Measurements from ENCODE around the gene ORM1.

The ORM1 gene

DNA sequence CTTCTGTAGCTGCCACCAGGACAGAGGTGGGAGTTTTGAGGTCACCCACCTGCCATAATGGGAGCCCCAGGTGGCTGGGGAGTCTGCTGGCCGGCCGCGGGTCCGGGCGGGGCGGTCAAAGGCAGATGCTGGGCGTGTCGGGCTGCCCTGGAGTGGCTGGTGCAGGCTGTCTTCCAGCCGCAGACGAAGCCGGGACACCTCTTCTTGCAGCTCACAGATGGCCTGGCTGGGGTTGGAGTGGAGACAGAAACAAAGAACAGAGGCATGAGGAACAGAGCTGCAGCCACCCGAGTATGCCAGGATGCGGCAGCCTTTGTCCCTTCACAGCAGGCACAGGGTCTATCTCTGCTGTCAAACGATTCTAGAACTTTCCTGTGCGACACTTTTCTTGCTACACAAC, 24.8 kb downstream of the ORM1 start:
- TF ChIP-seq, protein P1, sequence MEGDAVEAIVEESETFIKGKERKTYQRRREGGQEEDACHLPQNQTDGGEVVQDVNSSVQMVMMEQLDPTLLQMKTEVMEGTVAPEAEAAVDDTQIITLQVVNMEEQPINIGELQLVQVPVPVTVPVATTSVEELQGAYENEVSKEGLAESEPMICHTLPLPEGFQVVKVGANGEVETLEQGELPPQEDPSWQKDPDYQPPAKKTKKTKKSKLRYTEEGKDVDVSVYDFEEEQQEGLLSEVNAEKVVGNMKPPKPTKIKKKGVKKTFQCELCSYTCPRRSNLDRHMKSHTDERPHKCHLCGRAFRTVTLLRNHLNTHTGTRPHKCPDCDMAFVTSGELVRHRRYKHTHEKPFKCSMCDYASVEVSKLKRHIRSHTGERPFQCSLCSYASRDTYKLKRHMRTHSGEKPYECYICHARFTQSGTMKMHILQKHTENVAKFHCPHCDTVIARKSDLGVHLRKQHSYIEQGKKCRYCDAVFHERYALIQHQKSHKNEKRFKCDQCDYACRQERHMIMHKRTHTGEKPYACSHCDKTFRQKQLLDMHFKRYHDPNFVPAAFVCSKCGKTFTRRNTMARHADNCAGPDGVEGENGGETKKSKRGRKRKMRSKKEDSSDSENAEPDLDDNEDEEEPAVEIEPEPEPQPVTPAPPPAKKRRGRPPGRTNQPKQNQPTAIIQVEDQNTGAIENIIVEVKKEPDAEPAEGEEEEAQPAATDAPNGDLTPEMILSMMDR (conservative IDR thresholded peaks at IDR 0.05; ENCODE audit: low read depth), result no peak
- H3K27ac ChIP-seq, result peak overlapping the region; percentile 85
- CTCF ChIA-PET, result interaction anchor here (0.6 kb wide), 1 partner anchor 329 kb away, joined by 4 read pairs; no protein-coding TSS in a partner anchor
- no peak for DNase-seq (ENCODE audit: low spot score)
- POLR2A ChIA-PET (ENCODE audit: low non-redundant PET), result no interaction called here

DNA sequence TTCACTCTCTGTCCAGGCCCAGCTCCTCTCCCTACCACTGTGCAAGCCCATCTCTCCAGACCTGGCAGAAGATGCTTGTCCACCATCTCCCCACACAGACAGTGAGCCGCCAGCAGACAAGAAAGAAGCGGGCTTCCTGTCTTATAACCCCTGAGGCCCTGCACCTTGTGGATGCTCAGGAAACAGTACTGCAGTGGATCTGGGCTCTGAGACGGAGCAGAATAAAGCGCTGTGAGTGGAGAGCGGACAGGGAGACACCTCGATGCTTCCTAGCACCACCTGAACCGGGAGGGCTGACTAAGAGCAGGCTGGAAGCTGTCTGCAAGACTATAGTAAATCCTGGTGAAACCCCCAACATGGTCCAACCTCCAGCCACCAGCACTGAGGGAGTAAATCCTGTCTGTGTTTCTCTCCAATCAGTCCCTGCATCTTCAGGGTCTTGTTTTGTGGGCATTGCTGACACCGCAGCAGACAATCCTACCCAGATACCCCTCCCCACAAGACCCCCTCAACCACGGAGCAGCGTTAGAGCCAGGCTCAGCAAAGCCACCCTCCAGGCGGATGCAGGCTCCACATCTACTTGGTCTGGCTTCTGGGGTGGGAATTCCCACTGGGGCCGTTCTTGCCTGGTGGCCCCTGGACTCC, 25.5 kb downstream of the ORM1 start:
- H3K27ac ChIP-seq, result peak overlapping the region; percentile 85
- POLR2A ChIA-PET (ENCODE audit: low non-redundant PET), result no interaction called here
- DNase-seq (ENCODE audit: low spot score), result no peak
- CTCF ChIA-PET, result interaction anchor here (0.6 to 1.0 kb wide), 2 partner anchors 9 to 124 kb away, joined by 3 to 6 read pairs; no protein-coding TSS in a partner anchor
- TF ChIP-seq, protein P1 (conservative IDR thresholded peaks at IDR 0.05; ENCODE audit: low read depth), result no peak

DNA sequence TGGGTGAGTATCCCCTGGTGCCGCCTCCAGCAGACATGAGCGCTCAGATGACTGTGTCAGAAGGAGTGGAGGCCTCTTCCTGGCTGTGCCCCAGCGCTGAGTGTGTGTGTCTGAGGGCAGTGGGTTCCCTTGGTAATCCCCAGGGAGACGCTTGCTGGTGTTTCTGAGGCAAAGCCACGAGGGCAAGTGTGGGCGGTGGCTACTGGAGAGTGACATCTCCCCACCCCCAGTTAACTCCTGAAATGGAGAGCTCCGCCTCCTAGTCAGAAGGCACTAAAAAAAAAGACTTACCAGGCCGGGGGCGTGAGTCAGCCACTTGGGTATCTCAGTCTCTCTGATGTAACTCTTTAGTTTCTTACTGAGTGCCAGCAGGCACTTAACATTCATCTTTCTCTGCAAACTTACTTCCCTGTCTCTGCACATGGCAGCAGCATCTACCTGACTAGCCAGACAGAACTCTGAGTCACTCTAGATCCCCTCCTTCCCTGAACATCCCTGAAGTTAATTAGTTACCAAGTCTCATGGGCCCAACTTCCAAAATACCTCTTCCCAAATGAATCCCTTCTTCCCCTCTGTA, 26.1 kb downstream of the ORM1 start:
- POLR2A ChIA-PET (ENCODE audit: low non-redundant PET), result no interaction called here
- CTCF ChIA-PET, result interaction anchor here (0.6 to 1.0 kb wide), 2 partner anchors 10 to 124 kb away, joined by 3 to 6 read pairs; no protein-coding TSS in a partner anchor
- DNase-seq (ENCODE audit: low spot score), result peak; percentile 99
- H3K27ac ChIP-seq, result peak overlapping the region; percentile 85
- TF ChIP-seq, protein P1 (conservative IDR thresholded peaks at IDR 0.05; ENCODE audit: low read depth), result no peak

DNA sequence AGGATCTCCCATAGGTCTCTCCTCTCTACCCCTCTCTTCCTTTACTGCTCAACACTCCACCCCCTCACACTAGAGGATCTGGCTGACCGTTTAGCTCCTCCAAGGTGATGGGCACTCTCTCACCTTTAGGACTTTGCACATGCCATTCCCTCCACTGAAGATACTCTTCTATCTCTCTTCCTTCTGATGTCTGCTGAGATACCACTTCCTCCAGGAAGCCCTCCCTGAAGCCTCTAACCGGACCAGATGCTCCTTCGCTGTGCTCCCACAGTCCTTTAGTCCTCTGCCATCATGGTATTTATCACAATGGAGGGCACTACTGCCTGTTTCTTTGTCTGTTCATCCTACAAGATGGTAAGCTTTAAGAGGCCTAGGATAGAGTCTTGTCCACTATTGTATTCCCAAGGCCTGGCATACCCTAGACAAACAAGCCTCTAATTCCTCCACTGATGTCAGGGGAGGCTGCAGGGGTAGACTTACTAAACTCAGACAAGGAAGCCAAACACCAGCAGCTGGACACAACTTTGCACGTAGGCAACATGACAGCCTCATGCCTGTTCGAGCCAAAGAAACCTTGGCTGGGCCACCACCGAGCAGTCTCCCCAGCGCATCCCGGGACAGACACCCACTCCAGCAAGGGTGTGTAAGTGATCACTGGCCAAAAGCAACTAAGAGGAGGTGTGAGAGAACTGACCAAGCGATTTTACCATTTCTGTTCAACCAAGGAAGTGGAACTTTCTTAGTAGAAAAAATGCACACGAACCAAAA, 27.0 kb downstream of the ORM1 start:
- ChIA-PET POLR2A (ENCODE audit: low non-redundant PET) (no interaction called here), CTCF (no interaction called here)
- no peak for DNase-seq (ENCODE audit: low spot score)
- TF ChIP-seq, protein P1 (conservative IDR thresholded peaks at IDR 0.05; ENCODE audit: low read depth), result no peak
- H3K27ac ChIP-seq, result peak overlapping the region; percentile 85

DNA sequence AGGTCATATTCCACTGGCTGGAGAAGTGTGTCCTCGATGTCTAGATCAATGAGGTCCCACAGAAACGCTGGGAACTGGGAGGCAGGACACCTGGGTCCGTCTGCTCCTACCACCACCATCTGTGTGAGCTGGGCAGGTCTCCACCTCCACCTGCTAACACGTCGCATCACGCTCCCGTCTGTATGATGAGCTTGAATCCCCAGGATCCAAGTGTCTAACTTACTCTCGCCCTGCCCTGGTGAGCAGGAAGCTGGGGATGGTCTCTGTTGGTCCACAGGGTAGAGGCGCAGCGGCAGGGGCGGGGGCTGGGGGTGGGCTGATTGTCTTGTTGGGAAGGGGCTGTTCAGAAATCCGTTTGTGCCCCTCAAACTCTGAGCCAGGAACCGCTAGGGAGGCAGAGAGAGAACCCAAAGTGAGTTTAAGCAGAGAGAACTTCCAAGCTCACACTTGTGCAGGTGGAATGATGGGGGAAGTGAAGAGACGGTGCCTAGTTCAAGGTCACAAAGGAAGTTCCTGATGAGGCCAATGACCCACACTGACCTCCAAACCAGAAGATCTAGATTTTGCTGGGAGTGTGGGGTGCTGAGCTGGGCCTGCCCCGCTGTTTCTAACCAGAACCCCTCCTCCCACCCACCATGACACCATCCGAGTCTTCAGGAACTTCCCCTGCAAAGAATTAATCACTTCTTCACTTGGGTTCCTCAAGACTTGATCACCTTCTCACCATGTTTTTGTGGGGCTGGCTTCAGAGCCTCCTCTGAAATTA, 27.9 kb downstream of the ORM1 start:
- H3K27ac ChIP-seq, result no peak overlapping the region
- POLR2A ChIA-PET (ENCODE audit: low non-redundant PET), result interaction anchor here (0.6 kb wide), 1 partner anchor 35 kb away, joined by 4 read pairs; no protein-coding TSS in a partner anchor
- CTCF ChIA-PET, result interaction anchor here (0.6 to 0.7 kb wide), 2 partner anchors 120 to 134 kb away, joined by 3 read pairs; no protein-coding TSS in a partner anchor
- TF ChIP-seq, protein P1 (conservative IDR thresholded peaks at IDR 0.05; ENCODE audit: low read depth), result no peak
- no peak for DNase-seq (ENCODE audit: low spot score)

DNA sequence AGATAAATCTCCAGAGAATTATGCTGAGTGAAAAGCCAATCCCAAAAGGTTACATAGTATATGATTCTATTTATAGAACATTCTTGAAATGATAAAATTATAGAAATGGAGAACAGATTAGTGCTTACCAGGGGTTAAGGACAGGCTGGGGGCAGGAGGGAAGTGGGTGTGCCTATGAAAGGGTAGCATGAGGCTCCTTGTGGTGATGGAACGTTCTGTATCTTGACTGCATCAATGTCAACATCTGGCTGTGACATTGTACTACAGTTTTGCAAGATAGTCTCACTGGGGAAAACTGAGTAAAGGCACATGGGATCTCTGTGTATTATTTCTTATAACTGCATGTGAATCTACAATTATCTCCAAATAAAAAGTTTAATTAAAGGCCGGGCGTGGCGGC, 29.0 kb downstream of the ORM1 start:
- no peak overlapping the region for H3K27ac ChIP-seq
- TF ChIP-seq, protein P1 (conservative IDR thresholded peaks at IDR 0.05; ENCODE audit: low read depth), result no peak
- CTCF ChIA-PET, result interaction anchor here (0.6 kb wide), 1 partner anchor 296 kb away, joined by 4 read pairs; no protein-coding TSS in a partner anchor
- no peak for DNase-seq (ENCODE audit: low spot score)
- POLR2A ChIA-PET (ENCODE audit: low non-redundant PET), result no interaction called here

All from RWPE1 (cell line).